ENCODE results near the gene ARL4A. TPM values are rescaled to one million over a fixed set of nuclear protein-coding genes. Genes with fewer than 3 reads are reported as not detected.

The ARL4A gene
- total and polyA plus RNA-seq, 9 of the 15 experiments (the other 6 are each of a cell fraction or from before 2014, with no cell fraction given), result 118 to 688 (median 172) TPM

GRCh38 chr7:12687718-12688171 lies 312 bp downstream of the ARL4A start (continued):
- no peak for TF ChIP-seq ZMIZ1 (IDR thresholded peaks at IDR 0.05; ENCODE audit: low read depth in 2 of 2, low read length in 2 of 2)
- TF ChIP-seq CSDE1 (IDR thresholded peaks at IDR 0.05), result peak in 1 of 2 experiments; percentile 67; a peak in 1 of 4 replicates
- no peak for TF ChIP-seq PTTG1 (tag; IDR thresholded peaks at IDR 0.05; ENCODE audit: low read depth)
- no peak for TF ChIP-seq ZNF395 (CRISPR knock-in tag; IDR thresholded peaks at IDR 0.05)
- no peak for TF ChIP-seq HBP1 (CRISPR knock-in tag; IDR thresholded peaks at IDR 0.05)
- TF ChIP-seq PHTF2 (CRISPR knock-in tag; IDR thresholded peaks at IDR 0.05), result peak; percentile 58; the same call in 1 of the 2 replicates
- no peak for TF ChIP-seq ZBED1 (IDR thresholded peaks at IDR 0.05)
- TF ChIP-seq MNT (conservative IDR thresholded peaks at IDR 0.05), result peak; percentile 29 to 45; a peak in 1 of 4 replicates
- TF ChIP-seq MTF1 (CRISPR knock-in tag; IDR thresholded peaks at IDR 0.05; ENCODE audit: borderline replicate concordance), result no peak
- no peak for TF ChIP-seq CTCFL (IDR thresholded peaks at IDR 0.05; ENCODE audit: borderline replicate concordance, insufficient read depth, low read depth, low read length, poor library complexity, severe bottlenecking)
- 0 out of 2 replicates have a peak, but pooled peaks have one; percentile 41 for TF ChIP-seq NFRKB (IDR thresholded peaks at IDR 0.05; ENCODE audit: low read depth)
- no peak for TF ChIP-seq HDGF (IDR thresholded peaks at IDR 0.05)
- TF ChIP-seq GABPB2 (CRISPR knock-in tag; conservative IDR thresholded peaks at IDR 0.05), result no peak
- TF ChIP-seq STAT5A (IDR thresholded peaks at IDR 0.05; ENCODE audit: borderline replicate concordance, low read length), result peak; percentile 52; the same call in 1 of the 2 replicates
- peak; percentile 66 for TF ChIP-seq ARID1B (IDR thresholded peaks at IDR 0.05)
- TF ChIP-seq ZC3H11A (IDR thresholded peaks at IDR 0.05; ENCODE audit: low read depth, low read length), result no peak
